GM18526 (cell line): ENCODE measurements around the gene MINDY4.

Source experiments
- POLR2A ChIP-seq: IDR thresholded peaks from 3 replicates; pipeline ENCODE4 v1.6.1; 2011; ENCODE audit not compliant: insufficient read length; ENCODE audit errors: extremely low read depth

Gene MINDY4

DNA sequence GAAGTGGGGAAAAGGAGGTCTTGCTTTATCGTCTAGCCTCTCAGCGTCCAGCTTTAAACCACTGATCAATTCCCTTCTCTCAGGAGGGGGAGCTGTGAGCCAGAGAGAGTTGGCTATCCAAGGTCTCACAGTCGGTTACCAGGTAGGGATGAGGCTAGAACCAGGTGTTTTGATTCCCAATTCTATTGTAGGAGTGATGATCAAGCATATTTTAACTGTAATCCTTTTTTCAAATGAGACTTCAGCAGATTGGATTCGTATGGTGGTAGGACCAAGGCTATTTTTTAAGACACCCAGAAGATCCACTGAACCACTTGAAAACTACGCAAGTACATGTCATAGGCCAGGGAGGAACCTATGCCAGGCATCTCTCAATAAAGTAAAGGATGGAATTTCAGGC lies 8.4 kb downstream of the MINDY4 start:
- TF ChIP-seq POLR2A, result no peak

DNA sequence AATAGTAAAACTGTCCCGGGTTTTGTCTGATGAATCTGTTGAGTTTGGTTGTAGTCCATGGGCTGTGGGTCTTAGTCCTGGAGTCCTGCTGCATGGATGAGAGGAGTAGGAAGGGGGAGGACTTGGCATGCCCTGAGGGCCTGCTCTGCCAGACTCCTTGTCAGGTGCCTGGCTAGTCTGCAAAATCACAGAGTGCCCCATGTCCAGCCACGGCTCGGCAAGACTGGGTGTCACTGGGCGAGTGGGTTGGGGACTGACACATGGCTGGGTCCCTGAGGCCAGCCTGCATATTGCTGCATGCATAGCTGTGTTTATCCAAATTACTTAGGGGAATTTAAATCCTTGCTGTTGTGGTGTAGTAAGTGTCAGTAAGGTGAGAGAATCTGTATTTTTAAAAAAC lies 9.7 kb downstream of the MINDY4 start:
- no peak for TF ChIP-seq POLR2A

DNA sequence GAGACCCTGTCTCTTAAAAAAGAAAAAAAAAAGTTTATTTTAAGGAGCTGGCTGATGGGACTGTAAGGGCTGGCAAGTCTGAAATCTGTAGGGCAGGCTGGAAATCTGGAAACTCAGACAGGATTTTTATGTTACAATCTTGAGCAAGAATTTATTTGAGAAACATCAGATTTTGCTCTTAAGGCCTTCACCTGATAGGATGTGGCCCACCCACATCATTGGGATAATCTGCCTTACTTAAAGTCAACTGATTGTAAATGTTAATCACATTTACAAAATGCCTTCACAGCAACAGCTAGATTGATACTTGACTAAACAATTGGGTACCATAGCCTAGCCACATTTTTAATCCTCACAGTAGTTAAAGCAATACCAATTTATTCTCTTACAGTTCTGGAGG lies 11.5 kb downstream of the MINDY4 start:
- no peak for TF ChIP-seq POLR2A

GRCh38 chr7:30785786-30786185 lies 14.6 kb downstream of the MINDY4 start:
- no peak for TF ChIP-seq POLR2A

GRCh38 chr7:30787486-30787885 lies 16.3 kb downstream of the MINDY4 start:
- TF ChIP-seq POLR2A, result no peak

DNA sequence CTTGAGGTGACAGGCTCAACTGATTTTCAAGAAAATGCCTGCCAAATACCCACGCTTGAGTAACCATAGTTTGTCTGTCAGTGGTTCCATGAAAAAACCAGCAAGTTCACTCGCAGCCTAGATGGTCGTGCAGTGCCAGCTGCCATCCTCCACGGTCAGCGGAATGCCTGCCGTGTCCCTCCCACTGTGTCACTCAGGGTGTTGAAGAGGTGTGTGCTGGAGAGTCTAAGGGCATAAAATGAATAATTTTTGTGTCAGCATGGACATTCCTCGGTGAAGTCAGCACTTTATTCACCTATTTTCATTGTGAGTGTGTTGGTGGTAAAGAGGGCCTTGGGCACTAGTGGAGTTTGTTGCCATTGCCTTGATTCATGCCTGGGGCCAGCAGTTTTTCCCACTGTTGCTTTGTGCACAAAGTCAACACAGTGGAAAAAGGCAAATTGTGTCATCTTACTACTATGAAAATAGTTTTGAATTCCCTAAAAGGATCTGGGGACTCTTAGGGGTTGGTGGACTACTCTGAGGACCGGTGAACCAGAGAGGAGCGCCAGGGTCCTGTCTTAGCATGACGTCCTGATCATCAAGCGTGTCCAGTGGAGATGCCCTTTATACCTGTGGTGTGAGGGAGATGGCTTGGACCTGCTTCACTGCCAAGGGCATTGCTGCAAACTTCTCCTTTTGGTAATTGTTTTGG lies 17.6 kb downstream of the MINDY4 start:
- no peak for TF ChIP-seq POLR2A

DNA sequence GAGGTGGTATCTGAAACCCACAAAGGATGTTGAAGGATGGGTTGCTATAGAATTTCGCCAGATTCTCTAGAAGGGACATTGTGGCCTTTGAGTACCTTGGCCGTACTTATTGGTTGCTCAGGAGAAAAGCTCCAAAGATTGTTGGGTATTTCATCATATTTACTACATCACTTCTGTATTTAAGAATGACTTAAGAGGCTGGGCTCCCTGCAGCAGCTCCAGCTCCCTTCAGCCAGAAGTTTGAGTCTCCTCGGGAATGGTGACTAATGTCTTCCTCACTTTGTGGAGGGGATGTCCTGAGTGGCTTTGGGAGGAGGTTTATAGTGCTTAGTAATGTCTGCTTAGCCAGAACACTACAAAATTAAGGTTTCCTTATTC lies 18.1 kb downstream of the MINDY4 start:
- no peak for TF ChIP-seq POLR2A

GRCh38 chr7:30790356-30790755 lies 19.1 kb downstream of the MINDY4 start:
- no peak for TF ChIP-seq POLR2A

GRCh38 chr7:30791114-30791513 lies 19.9 kb downstream of the MINDY4 start:
- no peak for TF ChIP-seq POLR2A

- TF ChIP-seq POLR2A, result no peak
These were observed 24.1 kb downstream of the MINDY4 start for GRCh38 chr7:30795161-30795948.

DNA sequence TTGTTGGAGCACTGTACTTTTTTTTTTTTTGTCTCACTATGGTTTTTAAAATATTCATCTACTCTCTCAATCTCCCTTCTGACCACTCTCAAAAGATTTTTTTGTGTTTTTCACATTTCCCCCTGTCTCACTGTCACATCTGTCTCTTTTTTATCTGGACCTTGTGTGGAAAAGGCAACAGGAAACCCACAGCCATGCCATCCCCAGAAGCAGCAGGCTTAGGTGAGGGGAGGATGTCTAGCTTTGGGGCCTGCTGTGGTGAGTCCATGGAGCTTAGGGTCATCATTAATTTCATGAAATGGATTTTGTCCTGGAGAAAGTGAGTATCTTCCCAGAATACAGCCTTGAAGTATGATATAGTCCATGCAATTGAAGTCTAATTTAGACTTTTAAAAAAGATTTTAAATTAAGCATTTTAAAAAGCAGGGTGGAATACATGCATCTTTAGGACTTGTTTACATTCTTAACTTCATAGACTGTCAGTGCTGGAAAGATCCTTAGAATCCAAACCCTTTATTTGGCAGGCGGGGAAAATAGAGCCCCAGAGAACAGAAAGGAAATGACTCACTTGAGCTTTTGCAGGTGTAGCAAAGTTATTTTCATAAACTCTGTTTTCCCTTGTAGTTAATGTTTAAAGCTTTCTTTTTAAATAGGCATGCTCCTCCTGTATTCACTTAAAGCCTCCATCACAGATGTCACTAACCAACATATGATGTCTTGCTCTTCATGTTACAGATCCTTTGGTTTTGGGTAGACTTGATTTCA lies 25.1 kb downstream of the MINDY4 start:
- TF ChIP-seq POLR2A, result no peak

GRCh38 chr7:30797176-30798040 lies 26.2 kb downstream of the MINDY4 start:
- no peak for TF ChIP-seq POLR2A

DNA sequence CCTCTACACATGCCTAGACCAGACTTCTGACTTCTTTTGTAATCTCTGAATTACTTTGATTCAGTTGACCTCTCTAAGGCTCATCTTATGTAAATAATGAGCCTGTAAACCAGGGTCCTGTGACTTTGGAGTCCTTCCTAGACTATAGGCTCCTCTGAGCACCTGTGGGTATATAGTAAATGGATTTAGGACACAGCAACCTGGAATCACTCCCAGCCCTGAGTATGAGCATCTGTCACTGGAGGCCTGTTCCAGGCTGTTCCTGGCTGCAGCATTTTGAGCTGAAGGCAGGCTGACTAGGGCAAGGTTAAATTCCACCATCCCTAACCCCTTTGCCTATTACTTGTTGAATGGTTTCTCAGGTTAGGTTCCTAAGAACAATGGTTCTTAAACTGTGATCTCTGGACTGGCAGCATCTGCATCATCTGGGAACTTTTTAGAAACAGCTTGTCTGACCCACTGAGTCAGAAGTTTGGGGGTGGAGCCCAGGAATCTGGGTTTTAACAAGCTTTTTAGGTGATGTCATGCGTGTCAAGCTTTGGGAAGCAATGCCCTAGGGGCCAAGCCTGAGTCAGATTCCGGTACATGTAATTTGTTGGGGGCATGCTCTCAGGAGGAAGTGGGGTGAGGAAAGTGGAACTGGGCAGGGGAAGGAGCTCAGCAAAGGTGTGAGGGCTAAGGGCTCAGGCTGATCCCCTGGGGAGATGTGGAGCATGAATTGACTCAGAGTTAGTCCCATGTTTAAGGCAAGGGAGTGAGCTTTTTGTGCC lies 28.2 kb downstream of the MINDY4 start:
- no peak for TF ChIP-seq POLR2A

DNA sequence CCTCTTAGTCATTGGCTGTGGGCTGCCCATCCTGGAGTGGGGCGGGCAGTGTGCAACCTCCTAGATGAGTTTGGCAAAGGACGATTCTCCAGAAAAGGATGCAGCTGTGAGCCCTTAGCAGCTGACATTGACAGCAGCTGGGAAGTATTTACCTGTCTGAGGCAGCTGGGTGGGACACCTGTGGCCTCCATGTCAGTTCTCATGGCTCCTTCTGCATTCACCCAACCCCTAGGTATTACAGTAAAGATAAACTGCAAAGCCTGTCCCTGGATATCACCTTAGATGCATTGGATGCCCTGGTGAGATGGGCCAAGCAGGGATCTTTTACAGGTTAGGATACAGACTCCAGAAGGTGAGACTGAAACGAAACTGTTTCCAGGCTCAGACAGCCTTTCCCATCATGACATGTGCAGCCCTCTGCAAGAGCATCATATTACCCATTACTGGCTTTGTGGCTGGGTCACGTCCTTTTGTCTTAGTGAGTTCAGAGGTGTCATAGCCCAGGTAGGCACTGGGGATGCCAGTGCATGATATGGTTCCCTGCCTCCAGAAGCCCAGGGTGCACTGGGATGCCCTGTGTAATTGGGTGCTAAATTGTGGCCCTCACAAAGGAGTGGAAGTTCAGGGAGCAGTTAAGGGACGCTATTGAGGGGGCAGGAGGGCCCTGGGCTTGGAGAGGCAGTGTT lies 28.9 kb downstream of the MINDY4 start:
- no peak for TF ChIP-seq POLR2A
